NCI-H128 (cell line): ENCODE data around the gene NEK4.

Source experiments
- DNase-seq: peaks from one replicate; lab custom pipeline; 2025; ENCODE audit not compliant: unreplicated experiment; lab: John Stamatoyannopoulos, UW

NEK4 gene

DNA sequence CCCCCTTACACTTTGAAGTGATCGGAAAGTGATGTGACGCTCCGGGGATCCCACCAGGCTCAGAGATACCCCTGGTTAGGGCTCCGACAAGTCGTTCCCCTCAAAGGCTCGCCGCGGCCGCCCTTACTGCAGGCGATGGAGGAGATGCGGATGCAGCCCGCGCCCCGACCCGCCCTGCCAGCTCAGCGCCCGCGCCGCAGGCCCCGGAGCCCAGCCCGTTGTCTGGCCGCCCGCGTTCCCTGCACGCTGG, 65.4 kb downstream of the NEK4 start:
- DNase-seq: no peak

DNA sequence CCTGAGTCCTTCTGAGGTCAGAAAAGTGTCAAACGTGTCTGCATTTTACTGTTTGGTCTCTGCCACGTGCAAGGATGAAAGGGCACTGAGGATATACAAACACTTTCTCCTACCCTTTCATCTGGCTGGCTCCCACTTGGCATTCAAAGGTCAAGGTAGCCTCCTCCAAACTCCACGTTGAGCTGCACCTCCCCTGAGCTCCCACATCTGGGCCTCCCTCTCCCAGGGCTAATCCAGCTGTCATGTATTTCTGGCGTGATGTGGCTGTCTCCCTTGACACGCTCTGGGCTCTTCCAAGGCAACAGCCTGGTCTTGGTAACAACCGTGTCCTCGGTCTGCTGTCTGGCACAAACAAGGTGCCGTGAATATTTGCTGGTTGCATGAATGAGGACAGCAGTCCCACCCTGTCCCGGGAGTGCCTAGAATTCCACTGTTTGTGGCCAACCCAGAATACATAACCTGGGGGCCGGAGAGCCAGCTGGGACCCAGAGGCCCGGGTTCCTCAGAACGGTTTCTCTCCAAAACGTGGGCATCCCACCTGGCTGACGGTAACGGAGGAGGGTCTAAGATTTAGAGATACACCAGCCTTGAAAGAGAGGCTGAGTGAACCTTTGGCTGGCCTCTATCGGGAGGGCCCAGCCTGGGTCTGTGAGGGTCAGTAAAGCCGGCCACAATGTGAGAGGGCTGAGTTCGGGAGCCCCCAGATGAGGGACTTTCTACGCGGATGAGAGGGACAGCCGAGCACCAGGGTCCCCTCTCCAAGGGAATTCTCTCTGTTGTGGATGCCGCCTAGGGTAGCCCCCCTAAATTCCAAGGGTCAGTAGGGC, 65.9 kb downstream of the NEK4 start:
- DNase-seq: no peak

DNA sequence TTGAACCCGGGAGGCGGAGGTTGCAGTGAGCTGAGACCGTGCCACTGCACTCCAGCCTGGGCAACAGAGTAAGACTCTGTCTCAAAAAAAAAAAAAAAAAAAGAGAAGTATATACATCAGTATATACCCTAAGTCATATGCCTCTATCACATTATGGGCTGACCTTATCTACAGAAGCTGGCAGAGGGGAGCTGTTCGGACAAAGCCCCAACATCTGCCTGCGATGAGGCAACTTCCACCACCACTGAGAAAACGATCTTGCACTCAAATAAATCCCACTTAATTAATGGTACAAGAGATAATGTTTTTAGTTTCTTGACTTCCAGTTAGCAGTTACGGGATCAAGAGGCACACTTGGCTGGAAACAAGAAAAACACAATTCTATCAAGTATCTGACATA, 67.4 kb downstream of the NEK4 start:
- no peak for DNase-seq

DNA sequence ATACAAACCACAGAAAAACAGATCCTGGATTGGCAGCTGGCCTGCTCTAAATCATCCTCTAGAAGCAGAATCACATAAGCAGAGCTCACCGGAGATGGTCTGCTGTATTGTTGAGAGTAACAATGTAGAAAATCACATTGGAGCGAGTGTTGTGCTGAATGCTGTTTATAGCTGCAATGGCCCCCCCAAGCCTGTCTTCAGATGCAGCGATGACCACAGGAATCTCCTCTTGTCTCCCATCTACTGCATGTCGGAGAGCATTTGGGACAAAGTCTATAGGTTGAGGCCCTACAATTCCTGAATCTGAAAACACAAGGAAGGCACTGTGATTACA, 73.1 kb downstream of the NEK4 start:
- no peak for DNase-seq

DNA sequence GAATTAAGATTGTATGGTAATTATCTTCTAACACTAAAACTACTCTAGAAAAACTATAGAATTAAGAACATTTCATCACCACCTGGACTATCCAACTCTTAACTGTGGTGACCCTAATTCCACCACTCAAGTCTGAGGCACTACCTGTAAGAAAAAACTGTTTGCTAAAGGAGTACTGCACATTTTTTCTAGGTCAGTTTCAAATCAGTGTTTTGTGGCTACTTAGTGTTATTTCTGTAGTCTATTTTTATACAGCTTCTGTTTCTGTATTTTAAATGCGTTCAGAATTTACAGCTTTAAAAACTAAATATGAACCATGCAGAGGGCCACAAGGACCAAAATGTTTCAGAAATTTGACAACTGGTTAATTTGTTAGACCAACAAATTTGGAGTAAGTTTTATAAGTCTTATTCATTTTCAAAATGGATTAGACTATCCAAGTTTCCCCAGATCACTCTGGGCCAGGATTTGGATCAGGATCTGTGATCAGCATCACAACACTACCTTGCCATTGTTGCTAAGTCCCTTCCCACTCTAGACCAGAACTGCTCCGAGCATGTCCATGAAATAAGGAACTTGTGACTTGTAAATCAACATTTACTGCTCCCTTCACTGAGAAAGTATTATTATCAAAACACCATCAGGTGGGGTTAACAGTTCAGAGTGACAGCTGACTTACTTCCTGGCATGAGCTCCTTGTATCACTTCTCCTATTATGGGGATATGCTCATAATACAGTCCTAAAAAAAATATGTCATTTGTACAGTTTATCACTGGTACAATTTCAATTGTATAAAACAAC, 73.7 kb downstream of the NEK4 start:
- DNase-seq: no peak

DNA sequence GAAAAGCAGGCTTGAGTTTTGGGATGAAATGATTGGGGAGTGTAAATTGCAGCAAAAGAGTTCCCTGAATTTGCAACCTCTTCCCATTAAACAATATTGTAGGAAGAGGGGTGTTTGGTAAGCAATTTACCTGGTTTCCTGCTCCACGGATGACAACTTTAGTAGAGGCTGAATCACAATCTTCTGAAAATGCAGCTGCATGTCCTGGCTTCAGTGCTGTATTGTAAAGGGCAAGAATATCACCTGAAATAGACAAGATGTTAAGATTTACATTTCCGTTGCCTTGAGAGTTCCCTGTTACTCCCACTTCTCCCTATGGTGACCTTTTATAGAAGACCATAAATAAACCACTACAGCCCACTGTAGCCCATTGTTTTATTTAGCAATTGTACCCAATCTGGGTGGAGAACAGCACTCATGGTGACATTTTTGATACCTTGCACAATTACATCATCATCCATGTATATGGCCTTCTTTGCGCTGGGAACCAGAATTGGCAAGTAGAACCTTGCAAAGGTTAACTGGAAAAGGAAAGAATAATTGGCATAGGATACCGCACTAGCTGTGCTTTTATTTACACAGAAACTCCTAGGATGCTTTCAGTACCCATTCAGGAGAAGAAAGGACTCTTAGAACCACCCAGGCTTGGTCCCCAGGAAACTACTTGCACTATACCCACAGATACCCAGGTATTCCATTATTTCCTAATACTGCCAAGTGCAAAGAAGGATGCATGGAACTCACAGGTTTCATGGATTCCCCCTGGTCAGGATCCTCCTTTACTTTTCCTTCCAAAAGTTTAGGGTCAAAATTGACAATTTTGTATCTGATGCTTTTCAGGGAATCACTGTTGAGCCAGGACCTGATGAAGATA, 74.7 kb downstream of the NEK4 start:
- DNase-seq: no peak

DNA sequence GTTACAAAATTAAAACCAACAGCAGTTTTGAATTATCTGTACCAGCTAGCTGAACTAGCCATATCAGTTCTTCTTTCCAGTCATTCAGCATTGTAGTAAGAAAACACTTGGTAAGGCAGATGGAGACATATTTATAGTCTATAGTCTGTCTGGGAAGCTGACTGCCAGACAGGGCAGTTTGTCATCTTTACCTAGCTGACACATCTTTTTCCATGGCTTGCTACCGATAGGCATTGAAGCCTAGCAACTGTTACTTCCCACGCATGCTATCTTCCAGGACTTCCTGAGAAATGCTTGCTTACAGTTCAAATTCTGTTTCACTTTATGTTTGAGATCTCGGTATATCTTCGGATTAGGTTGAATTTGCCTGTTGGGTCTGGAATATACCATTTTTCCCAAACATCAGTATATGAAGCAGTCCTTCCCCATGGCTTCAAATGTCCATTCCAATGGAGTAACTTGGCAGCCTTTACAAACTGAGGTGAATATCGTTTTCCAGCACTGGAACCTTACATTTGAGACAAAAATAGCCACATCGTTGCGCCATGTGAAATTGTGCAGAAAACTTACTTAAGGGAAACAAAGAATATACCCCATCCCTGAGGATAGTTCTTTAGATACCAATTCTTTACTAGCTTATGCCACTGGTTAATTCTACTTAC, 76.1 kb downstream of the NEK4 start:
- DNase-seq: no peak

DNA sequence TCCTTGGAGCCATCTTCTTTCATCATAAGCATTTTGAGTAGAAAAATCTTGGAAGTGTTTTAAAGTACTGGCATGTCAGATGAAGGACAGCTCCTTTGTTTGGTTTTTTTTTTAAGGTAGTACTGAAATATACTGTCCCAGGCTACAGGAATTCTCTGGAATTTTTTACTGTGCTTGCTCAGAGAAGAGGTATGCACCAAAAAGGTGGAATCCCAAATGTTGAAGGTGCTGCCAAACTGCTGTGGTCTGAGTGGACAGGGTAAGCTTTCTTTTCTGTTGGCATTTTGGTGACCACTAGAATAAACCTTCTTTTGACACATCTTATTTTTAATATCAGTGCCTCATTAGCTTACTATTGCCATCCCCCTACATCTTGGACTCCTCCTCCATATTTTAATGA, 77.7 kb downstream of the NEK4 start:
- DNase-seq: no peak

DNA sequence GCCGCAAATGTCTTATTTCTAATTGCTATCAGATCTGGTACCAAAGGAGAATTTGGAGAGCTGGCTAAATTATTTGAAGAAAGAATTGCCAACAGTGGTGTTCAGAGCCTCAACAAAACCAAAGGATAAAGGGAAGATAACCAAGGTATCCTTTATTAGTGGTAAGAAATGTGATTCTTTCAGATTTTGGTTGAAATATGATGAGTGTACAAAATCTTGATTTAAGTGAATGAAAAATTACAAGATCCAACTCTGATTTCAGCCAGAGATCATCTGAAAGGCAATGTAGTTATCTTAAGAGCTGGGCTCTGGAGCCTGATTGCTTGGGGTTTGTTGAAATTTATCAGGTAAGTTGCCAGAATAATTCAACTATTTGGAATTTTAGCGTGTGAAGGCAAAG, 80.2 kb downstream of the NEK4 start:
- no peak for DNase-seq

DNA sequence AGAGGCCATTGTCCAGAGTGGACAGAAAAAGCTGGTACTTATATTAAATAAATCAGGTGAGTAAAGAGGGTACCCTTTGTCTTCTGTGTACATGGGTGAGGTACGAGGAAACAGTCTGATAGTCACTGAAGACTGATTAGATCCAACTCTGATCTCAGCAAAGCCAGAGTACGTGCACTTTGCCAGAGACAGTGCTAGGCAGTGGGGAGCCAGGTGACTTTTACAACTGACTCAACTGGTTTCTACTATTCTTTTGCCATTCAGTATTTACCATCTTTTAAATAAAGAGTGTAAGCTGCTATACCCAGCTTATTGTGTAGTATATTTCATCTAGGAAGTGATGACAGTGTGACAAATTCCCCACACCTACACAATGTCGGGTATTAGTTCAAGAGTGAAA, 81.6 kb downstream of the NEK4 start:
- DNase-seq: no peak

DNA sequence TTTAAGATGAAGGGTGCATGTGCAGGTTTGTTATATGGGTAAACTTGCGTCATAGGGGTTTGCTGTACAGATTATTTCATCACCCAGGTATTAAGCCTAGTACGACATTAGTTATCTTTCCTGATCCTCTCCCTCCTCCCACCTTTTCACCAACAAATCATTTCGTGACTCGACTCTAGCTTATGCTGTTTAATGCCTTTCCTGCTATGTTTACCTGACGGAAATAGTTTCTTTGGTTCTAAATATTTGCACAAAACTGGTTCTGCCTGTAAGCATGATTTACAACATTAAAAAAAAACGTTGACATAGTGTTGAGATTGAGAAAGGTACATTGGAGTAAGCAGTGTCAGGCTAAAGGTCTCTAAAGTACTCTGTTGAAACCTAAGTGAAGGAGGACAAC, 82.5 kb downstream of the NEK4 start:
- DNase-seq: no peak

DNA sequence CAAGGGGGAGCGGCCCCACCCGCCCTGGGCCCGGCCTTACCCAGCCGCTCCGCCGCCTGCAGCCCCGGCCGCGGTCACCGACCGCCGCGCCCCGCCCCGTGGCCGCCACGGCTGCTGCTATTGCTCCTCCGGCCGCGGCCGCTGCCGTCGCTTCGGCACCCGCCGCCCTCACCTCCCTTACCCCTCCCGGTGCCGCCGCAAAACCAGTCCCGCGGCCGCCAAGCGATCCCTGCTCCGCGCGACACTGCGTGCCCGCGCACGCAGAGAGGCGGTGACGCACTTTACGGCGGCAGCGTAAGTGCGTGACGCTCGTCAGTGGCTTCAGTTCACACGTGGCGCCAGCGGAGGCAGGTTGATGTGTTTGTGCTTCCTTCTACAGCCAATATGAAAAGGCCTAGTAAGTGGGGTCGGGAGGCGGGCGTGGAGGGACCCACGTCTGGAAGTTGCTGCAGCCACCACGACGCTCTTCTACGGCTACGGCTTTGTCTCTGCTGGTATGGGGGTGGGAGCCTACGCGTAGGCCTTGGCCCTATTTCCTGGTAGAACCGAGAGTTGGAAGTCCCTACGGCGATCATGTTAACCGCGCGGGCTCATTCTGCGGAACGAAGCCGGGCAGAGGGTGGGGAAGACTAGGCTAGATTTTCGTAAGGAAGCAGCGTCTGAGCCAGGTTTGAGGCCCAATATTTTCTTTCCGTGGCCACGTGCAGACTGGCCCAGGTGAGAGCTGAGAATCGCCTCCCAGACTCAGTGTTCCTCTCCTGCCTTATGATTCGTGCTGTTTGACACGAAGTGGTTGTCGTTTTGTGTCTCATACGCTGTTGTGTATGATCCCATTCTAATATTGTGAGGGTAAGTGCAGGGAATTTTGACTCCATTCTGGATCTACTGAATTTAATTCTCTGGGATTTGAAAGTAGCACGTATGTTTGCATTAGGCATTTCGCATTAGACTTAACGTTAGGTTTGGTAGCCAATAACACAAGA, 84.7 kb downstream of the NEK4 start, which contains the start of the genes GNL3 and PBRM1:
Gene GNL3 (plus strand): TSS at position 324 of the 983 bp plus-strand sequence. CDS start 61 bp downstream, at position 385.
Gene PBRM1 (minus strand): TSS at position 205 of the 983 bp plus-strand sequence.
- DNase-seq: peak; percentile 78

DNA sequence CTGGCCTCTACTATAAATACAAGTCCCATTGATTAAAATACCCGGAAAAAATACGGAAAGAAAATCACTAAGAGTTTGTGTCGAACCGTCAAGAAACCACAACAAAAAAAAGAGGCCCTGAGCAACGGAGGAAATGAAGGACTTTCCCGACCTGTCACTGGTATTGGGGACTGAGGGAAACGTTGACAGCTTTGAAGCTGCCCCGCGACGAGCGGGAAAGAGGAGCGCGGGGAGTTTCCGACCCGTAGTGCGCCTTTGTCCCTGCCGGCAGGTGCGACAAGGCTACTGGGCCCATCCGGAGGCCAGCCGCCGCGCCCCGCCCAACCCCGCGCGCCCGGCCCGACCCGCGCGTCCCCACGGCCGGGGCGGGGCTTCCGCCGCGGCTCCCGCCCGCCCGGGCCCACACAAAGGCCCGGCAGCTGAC, 85.4 kb downstream of the NEK4 start:
- DNase-seq: peak; percentile 34

DNA sequence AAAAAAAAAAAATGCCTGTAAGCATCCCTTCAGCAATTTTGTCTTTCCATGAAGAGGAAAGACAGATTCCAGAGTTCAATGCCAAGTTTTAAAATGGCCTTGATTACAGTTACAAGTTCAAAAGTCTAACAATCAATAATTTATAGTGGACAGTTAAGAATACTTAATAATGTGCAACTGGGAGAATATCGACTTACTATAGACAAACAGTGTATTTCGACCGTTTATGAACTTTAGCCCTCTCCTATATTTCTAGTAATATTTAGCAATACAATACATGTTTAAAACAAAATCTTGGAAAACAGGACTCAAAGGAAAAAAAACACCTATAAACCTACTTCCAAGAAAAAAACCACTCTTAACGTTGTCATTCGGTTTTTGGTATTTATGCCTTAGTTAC, 86.6 kb downstream of the NEK4 start:
- DNase-seq: no peak

DNA sequence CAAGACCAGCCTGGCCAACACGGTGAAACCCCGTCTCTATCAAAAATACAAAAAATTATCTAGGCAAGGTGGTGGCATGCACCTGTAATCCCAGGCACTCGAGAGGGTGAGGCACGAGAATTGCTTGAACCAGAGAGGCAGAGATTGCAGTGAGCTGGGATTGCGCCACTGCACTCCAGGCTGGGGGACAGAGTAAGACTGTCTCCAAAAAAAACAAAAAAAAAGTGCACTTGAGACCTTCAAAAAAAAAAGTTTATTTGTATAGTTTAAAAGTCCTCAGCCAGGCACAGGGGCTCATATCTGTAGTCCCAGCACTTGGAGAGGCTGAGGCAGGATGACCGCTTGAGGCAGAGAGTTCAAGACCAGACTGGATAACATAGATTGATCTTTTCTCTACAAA, 87.1 kb downstream of the NEK4 start:
- DNase-seq: no peak

DNA sequence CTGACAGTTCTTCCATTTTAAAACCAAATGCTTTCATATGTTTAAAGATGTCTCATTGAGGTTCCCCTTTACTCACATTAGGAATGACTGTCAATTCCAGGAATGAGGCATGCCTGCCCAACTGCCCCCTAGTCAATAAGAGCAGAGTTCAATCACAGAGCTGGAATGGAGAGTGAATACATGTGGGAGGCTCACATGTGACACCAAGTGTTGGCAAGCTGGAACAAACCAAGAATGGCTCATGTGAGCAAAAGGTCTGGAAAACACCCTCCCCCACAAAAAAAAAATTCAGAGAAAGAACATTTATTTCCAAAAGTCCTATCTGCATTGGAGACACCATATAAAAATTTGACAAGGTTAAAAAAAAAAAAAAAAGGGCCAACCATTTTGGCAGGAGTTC, 88.7 kb downstream of the NEK4 start:
- DNase-seq: no peak

DNA sequence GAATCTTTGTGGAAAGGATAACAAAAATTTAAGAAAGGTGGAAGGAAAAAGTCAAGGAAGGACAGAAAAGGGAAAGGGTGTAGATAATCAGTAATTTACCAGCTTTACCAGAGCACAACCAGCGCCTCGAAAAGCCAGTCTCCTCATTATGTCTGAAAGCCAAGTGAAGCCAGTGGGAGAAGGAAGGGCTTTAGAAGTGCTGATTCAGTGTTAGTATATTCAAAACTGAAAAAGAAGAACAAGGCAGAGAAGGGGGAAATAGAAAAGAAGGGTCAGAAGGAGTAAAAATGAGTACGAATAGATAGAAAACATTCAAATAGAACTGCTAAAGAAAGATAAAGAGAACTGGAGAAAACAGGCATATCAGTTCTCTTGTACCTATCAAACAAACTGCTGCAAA, 89.1 kb downstream of the NEK4 start:
- DNase-seq: no peak

DNA sequence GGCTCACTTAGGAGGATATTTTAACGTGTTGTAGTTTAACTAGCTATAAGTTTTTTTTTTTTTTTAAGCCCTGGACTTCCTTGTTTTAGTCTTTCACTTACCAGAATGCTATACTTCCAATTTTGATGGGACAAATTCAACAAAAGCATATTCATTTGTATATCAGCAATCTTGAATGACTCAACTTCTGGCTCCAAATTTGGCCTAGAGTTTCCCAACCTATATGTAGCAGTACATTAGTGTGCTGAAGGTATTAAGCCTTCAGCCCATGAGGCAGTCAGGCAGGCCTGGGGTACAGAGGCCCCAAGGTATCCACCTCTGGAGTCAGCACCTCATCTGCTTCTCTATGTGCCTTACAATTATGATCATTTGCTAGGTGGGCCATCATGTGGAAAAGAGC, 90.9 kb downstream of the NEK4 start:
- DNase-seq: no peak

DNA sequence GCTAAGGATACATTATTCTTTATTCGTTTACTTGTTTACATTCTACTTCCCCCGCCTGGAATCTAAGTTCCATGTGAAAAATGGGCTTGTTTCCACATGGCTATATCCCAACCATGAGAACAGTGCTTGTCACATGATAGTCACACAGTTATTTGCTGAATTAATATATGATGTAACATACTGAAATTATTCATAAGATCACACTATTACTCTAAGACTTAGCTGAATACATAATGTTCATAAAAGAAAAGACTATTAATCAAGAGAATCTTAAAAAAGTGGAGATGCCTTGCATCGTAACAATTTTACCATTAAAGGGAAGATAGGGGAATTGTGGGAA, 91.6 kb downstream of the NEK4 start:
- DNase-seq: no peak
